D721Med (cell line): ENCODE results near the gene REG3A.
A peak's percentile ranks its signal among the peaks of the same experiment; 100 is the strongest.

Experiments used
- DNase-seq: peaks from one replicate; pipeline ENCODE4 v3.0.0; 2011; ENCODE audit warnings: low spot score; ENCODE audit not compliant: insufficient read length
- FAIRE-seq: peaks from 2 replicates; lab custom pipeline; 2011; peaks lifted over from hg19 to GRCh38; lab: Jason Lieb, UNC
- CTCF ChIP-seq: IDR thresholded peaks from 2 replicates; pipeline ENCODE4 v1.5.1; 2012; ENCODE audit warnings: mild to moderate bottlenecking, control low read depth; ENCODE audit not compliant: insufficient read depth; ENCODE audit errors: missing control alignments

The REG3A gene

GRCh38 chr2:79179036-79179435, 19.5 kb upstream of the REG3A start:
- FAIRE-seq: no peak
- DNase-seq: no peak
- TF ChIP-seq CTCF: no peak

GRCh38 chr2:79178076-79178674, 18.6 kb upstream of the REG3A start:
- TF ChIP-seq CTCF: no peak

GRCh38 chr2:79171348-79171958, 11.9 kb upstream of the REG3A start:
- no peak for TF ChIP-seq CTCF
- no peak for DNase-seq
- no peak for FAIRE-seq

More at GRCh38 chr2:79178076-79178674, 18.6 kb upstream of the REG3A start:
- FAIRE-seq (no peak), DNase-seq (no peak)

GRCh38 chr2:79162801-79163200, 3.2 kb upstream of the REG3A start:
- no peak for DNase-seq
- TF ChIP-seq CTCF: no peak
- FAIRE-seq: no peak

GRCh38 chr2:79162132-79162531, 2.6 kb upstream of the REG3A start:
- FAIRE-seq (peak; percentile 32), DNase-seq (no peak)
- TF ChIP-seq CTCF: no peak

- DNase-seq (no peak), FAIRE-seq (no peak)
- TF ChIP-seq CTCF: no peak
These were observed 523 bp downstream of the REG3A start for GRCh38 chr2:79159030-79159429.

- no peak for TF ChIP-seq CTCF
- FAIRE-seq (no peak), DNase-seq (no peak)
These were observed 3.6 kb downstream of the REG3A start for GRCh38 chr2:79155826-79156476.
